GM12891 (cell line): Measurements from ENCODE around the gene NLGN4Y.

ENCODE experiments used
- DNase-seq: peaks from one replicate; pipeline ENCODE4 v3.0.0; 2011; ENCODE audit warnings: low spot score; ENCODE audit not compliant: insufficient read length
- FAIRE-seq: peaks from 2 replicates; lab custom pipeline; 2011; peaks lifted over from hg19 to GRCh38; lab: Jason Lieb, UNC
- PAX5 ChIP-seq: IDR thresholded peaks from 2 replicates; pipeline ENCODE4 v1.6.1; 2011; ENCODE audit warnings: low read length, moderate library complexity, mild to moderate bottlenecking; ENCODE audit not compliant: insufficient read depth, severe bottlenecking
- POLR2A ChIP-seq: IDR thresholded peaks from 2 replicates; pipeline ENCODE4 v1.6.1; 2011; ENCODE audit warnings: low read depth, low read length, control low read depth
- POLR2AphosphoS5 ChIP-seq: IDR thresholded peaks from 2 replicates; pipeline ENCODE4 v1.6.1; 2011; ENCODE audit warnings: low read depth, low read length, control low read depth
- POU2F2 ChIP-seq: IDR thresholded peaks from 2 replicates; pipeline ENCODE4 v1.6.1; 2011; ENCODE audit warnings: low read depth, mild to moderate bottlenecking, control low read depth, low read length, moderate library complexity
- SPI1 ChIP-seq: IDR thresholded peaks from 2 replicates; pipeline ENCODE4 v1.6.1; 2011; ENCODE audit warnings: low read depth, low read length, control low read depth
- TAF1 ChIP-seq: IDR thresholded peaks from 2 replicates; pipeline ENCODE4 v1.6.1; 2011; ENCODE audit warnings: low read depth, low read length, control low read depth

NLGN4Y gene

GRCh38 chrY:14536703-14537102 is 12.4 kb downstream of the NLGN4Y start:
- TF ChIP-seq TAF1, result no peak
- no peak for TF ChIP-seq PAX5
- TF ChIP-seq SPI1, result no peak
- no peak for TF ChIP-seq POU2F2
- no peak for TF ChIP-seq POLR2AphosphoS5
- TF ChIP-seq POLR2A, result no peak
- DNase-seq (no peak), FAIRE-seq (no peak)

GRCh38 chrY:14543506-14543905 is 19.2 kb downstream of the NLGN4Y start:
- FAIRE-seq, result no peak
- no peak for TF ChIP-seq POLR2A
- TF ChIP-seq SPI1, result no peak
- TF ChIP-seq POLR2AphosphoS5, result no peak
- no peak for TF ChIP-seq TAF1
- no peak for DNase-seq

- TF ChIP-seq PAX5, result no peak
- no peak for TF ChIP-seq SPI1
- TF ChIP-seq TAF1, result no peak
- no peak for TF ChIP-seq POU2F2
- TF ChIP-seq POLR2A, result no peak
- no peak for TF ChIP-seq POLR2AphosphoS5
- DNase-seq (no peak), FAIRE-seq (no peak)
These were observed 57.0 kb downstream of the NLGN4Y start for GRCh38 chrY:14581294-14581693.

GRCh38 chrY:14586725-14587124 is 62.4 kb downstream of the NLGN4Y start:
- TF ChIP-seq PAX5, result no peak
- TF ChIP-seq POLR2AphosphoS5, result no peak
- TF ChIP-seq SPI1, result no peak
- no peak for TF ChIP-seq POLR2A
- TF ChIP-seq TAF1, result no peak
- TF ChIP-seq POU2F2, result no peak
- FAIRE-seq (no peak), DNase-seq (no peak)

GRCh38 chrY:14601372-14601771 is 77.0 kb downstream of the NLGN4Y start:
- no peak for TF ChIP-seq TAF1
- no peak for TF ChIP-seq POU2F2
- TF ChIP-seq SPI1, result no peak
- no peak for TF ChIP-seq POLR2A
- no peak for TF ChIP-seq PAX5
- no peak for TF ChIP-seq POLR2AphosphoS5
- FAIRE-seq, result no peak
- DNase-seq, result no peak

- no peak for FAIRE-seq
- TF ChIP-seq TAF1 (no peak), POLR2AphosphoS5 (no peak), POU2F2 (no peak), POLR2A (no peak), SPI1 (no peak), PAX5 (no peak)
- no peak for DNase-seq
These were observed 93.3 kb downstream of the NLGN4Y start for GRCh38 chrY:14617625-14618024.

GRCh38 chrY:14618513-14618912 is 94.2 kb downstream of the NLGN4Y start:
- DNase-seq, result no peak
- TF ChIP-seq PAX5, result no peak
- TF ChIP-seq TAF1, result no peak
- TF ChIP-seq SPI1, result no peak
- TF ChIP-seq POLR2A, result no peak
- TF ChIP-seq POU2F2, result no peak
- no peak for TF ChIP-seq POLR2AphosphoS5
- FAIRE-seq, result no peak

GRCh38 chrY:14628208-14628607 is 103.9 kb downstream of the NLGN4Y start:
- FAIRE-seq (no peak), DNase-seq (no peak)
- TF ChIP-seq PAX5 (no peak), TAF1 (no peak), POLR2AphosphoS5 (no peak), SPI1 (no peak), POU2F2 (no peak)

- DNase-seq (no peak), FAIRE-seq (no peak)
- TF ChIP-seq POLR2A, result no peak
- TF ChIP-seq PAX5, result no peak
- no peak for TF ChIP-seq TAF1
- TF ChIP-seq POU2F2, result no peak
- TF ChIP-seq POLR2AphosphoS5, result no peak
- no peak for TF ChIP-seq SPI1
These were observed 107.3 kb downstream of the NLGN4Y start for GRCh38 chrY:14631676-14632075.

- no peak for FAIRE-seq
- no peak for DNase-seq
- TF ChIP-seq POU2F2, result no peak
- TF ChIP-seq PAX5, result no peak
- no peak for TF ChIP-seq SPI1
- TF ChIP-seq POLR2A, result no peak
- TF ChIP-seq TAF1, result no peak
- TF ChIP-seq POLR2AphosphoS5, result no peak
These were observed 109.4 kb downstream of the NLGN4Y start for GRCh38 chrY:14633718-14634117.
